Osteoblast (primary cell): ENCODE measurements around the gene ASB12. TPM values are rescaled to one million over a fixed set of nuclear protein-coding genes. Genes with fewer than 3 reads are reported as not detected.

Experiments
- DNase-seq: peaks from one replicate; pipeline ENCODE4 v3.0.0; 2011; ENCODE audit warnings: low spot score, mixed read lengths; ENCODE audit not compliant: insufficient read length; ENCODE audit errors: missing footprints
- H2AFZ ChIP-seq: 2 replicates; pipeline ENCODE4 v1.6.0; 2011; ENCODE audit warnings: mild to moderate bottlenecking, low read length
- H3K27ac ChIP-seq: 2 replicates; pipeline ENCODE4 v1.5.1; 2011; ENCODE audit warnings: mild to moderate bottlenecking, low read depth, low read length, moderate library complexity
- H3K27me3 ChIP-seq: 2 replicates; pipeline ENCODE4 v1.6.0; 2012; ENCODE audit warnings: mild to moderate bottlenecking, control low read depth, inconsistent platforms, low read length, moderate library complexity; ENCODE audit not compliant: insufficient read depth
- H3K36me3 ChIP-seq: 2 replicates; pipeline ENCODE4 v1.5.1; 2011; ENCODE audit warnings: mild to moderate bottlenecking, low read length, control low read depth, moderate library complexity; ENCODE audit not compliant: insufficient read depth
- H3K4me1 ChIP-seq: 2 replicates; pipeline ENCODE4 v1.5.1; 2011; ENCODE audit warnings: mild to moderate bottlenecking, low read length, control low read depth, moderate library complexity; ENCODE audit not compliant: insufficient read depth
- H3K4me2 ChIP-seq: 2 replicates; pipeline ENCODE4 v1.6.0; 2011; ENCODE audit warnings: mild to moderate bottlenecking, low read length; ENCODE audit not compliant: insufficient read depth
- H3K4me3 ChIP-seq: fragments of 200-600 bp; sonication (generic); 3 replicates; pipeline ENCODE4 v1.5.1; 2012; ENCODE audit warnings: mild to moderate bottlenecking, low read length, inconsistent platforms; ENCODE audit not compliant: insufficient read depth
- H3K79me2 ChIP-seq: 2 replicates; pipeline ENCODE4 v1.6.0; 2012; ENCODE audit warnings: mild to moderate bottlenecking, low read length, control low read depth, inconsistent platforms; ENCODE audit not compliant: insufficient read depth
- H3K9me3 ChIP-seq: 2 replicates; pipeline ENCODE4 v1.5.1; 2011; ENCODE audit warnings: low read depth, low read length, control low read depth
- H4K20me1 ChIP-seq: 2 replicates; pipeline ENCODE4 v1.6.0; 2012; ENCODE audit warnings: mild to moderate bottlenecking, low read length, control low read depth; ENCODE audit not compliant: insufficient read depth
- small RNA-seq: library from RNA; depleted of rRNA; stranded (forward); fragments of <200 nt; gene quantifications from one replicate; pipeline ENCODE3, GENCODE V24; 2012
- total RNA-seq: library from RNA; depleted of rRNA; stranded (reverse); fragments of >200 nt; gene quantifications from 2 replicates; pipeline ENCODE4 v1.2.3, GENCODE V29; 2012
- TF ChIP-seq, protein P1 (sequence below): IDR thresholded peaks from 2 replicates; pipeline ENCODE4 v1.5.1; 2011; ENCODE audit warnings: mild to moderate bottlenecking, low read depth, low read length, moderate library complexity; ENCODE audit errors: extremely low read depth

Gene ASB12
- total RNA-seq, 1 donor = not detected

DNA sequence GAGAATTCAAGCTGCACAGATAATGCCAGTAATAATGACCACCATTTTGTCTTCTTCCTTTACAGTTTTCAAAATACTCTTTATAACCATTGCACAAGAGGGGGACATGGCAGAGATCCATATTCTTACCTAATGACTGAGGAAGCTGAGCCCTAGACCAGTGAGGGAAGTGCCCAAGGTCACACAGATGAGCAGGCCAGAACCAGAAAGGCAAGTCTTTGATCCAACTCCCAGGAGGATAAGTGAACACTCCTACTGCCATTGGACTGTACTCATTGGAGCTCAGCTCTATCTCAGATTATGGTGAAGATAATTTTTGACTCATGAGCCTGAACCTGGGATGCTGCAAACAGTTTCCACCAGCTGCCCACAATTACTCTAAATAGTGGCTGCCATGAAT is 53.5 kb downstream of the ASB12 start:
- H3K4me3 ChIP-seq = no peak overlapping the region
- no peak overlapping the region for H3K27ac ChIP-seq
- no peaks in the 10 kb centered on the region for H3K9me3 ChIP-seq
- H3K36me3 ChIP-seq = no peaks in the 10 kb centered on the region
- H3K4me2 ChIP-seq = no peak overlapping the region
- no peaks in the 10 kb centered on the region for H3K27me3 ChIP-seq
- DNase-seq = no peak
- no peaks in the 10 kb centered on the region for H3K4me1 ChIP-seq
- H3K79me2 ChIP-seq = no peaks in the 10 kb centered on the region
- TF ChIP-seq, protein P1, sequence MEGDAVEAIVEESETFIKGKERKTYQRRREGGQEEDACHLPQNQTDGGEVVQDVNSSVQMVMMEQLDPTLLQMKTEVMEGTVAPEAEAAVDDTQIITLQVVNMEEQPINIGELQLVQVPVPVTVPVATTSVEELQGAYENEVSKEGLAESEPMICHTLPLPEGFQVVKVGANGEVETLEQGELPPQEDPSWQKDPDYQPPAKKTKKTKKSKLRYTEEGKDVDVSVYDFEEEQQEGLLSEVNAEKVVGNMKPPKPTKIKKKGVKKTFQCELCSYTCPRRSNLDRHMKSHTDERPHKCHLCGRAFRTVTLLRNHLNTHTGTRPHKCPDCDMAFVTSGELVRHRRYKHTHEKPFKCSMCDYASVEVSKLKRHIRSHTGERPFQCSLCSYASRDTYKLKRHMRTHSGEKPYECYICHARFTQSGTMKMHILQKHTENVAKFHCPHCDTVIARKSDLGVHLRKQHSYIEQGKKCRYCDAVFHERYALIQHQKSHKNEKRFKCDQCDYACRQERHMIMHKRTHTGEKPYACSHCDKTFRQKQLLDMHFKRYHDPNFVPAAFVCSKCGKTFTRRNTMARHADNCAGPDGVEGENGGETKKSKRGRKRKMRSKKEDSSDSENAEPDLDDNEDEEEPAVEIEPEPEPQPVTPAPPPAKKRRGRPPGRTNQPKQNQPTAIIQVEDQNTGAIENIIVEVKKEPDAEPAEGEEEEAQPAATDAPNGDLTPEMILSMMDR = no peak
- no peaks in the 10 kb centered on the region for H4K20me1 ChIP-seq
- no peak overlapping the region for H2AFZ ChIP-seq

Small RNAs within 50 kb of the gene (small RNA-seq; reads per million reads assigned to genes)
- not detected for gene RN7SL799P

Other genes starting within 250 kb of the ASB12 start
- 2.4 and 2.5 TPM in 2 replicates for gene AMER1, start 24.9 kb downstream of the ASB12 start, total RNA-seq
- 0.72 and 1.2 TPM in 2 replicates for gene MTMR8, start 164.8 kb upstream of the ASB12 start, total RNA-seq